Liver (tissue), 9 donors: ENCODE data around the gene WWP2. TPM values are rescaled to one million over a fixed set of nuclear protein-coding genes. Genes with fewer than 3 reads are reported as not detected.

ENCODE experiments used
- DNase-seq: peaks from one replicate; pipeline ENCODE4 v3.0.0-alpha.2; 2017; ENCODE audit warnings: low spot score
- H3K27ac ChIP-seq, 2 donors: one replicate each; pipeline ENCODE4 v1.7.0; 2013; ENCODE audit warnings: inconsistent platforms in 2 of 2, low read length in 2 of 2, control low read depth in 1 of 2, low read depth in 1 of 2, mild to moderate bottlenecking in 1 of 2
- H3K27me3 ChIP-seq, 4 donors: one replicate each; pipeline versions ENCODE4 v1.6.1 to v1.7.0; 2013; ENCODE audit warnings: low read length in 3 of 4, inconsistent platforms in 1 of 4, mild to moderate bottlenecking in 1 of 4, moderate library complexity in 1 of 4; ENCODE audit not compliant: control insufficient read depth in 4 of 4, insufficient read depth in 4 of 4
- H3K36me3 ChIP-seq, 4 donors: one replicate each; pipeline versions ENCODE4 v1.6.1 to v1.7.0; 2013; ENCODE audit warnings: low read length in 3 of 4, mild to moderate bottlenecking in 3 of 4, low read depth in 1 of 4, moderate library complexity in 1 of 4; ENCODE audit not compliant: control insufficient read depth in 4 of 4, insufficient read depth in 3 of 4
- H3K4me1 ChIP-seq, 4 donors: one replicate each; pipeline versions ENCODE4 v1.6.1 to v1.7.0; 2013; ENCODE audit warnings: low read length in 3 of 4, mild to moderate bottlenecking in 3 of 4, moderate library complexity in 1 of 4; ENCODE audit not compliant: control insufficient read depth in 4 of 4, insufficient read depth in 4 of 4
- H3K4me3 ChIP-seq, 3 donors: one replicate each; pipeline versions ENCODE4 v1.6.1 to v1.7.0; 2013; ENCODE audit warnings: low read length in 3 of 3, control low read depth in 1 of 3, low read depth in 1 of 3, mild to moderate bottlenecking in 1 of 3
- H3K9ac ChIP-seq, 2 donors: one replicate each; pipeline ENCODE4 v1.7.0; 2013; ENCODE audit warnings: low read length in 2 of 2, mild to moderate bottlenecking in 2 of 2, moderate library complexity in 2 of 2, control low read depth in 1 of 2, low read depth in 1 of 2
- H3K9me3 ChIP-seq, 4 donors: one replicate each; pipeline versions ENCODE4 v1.6.1 to v1.7.0; 2013; ENCODE audit warnings: low read length in 3 of 4; ENCODE audit not compliant: control insufficient read depth in 4 of 4
- EGR1 ChIP-seq, 2 donors: IDR thresholded peaks; 2 replicates each; pipeline ENCODE4 v1.6.1; 2016 to 2018; ENCODE audit warnings: antibody characterized with exemption in 2 of 2, low read depth in 2 of 2
- FOXA1 ChIP-seq: IDR thresholded peaks from 2 replicates; pipeline ENCODE4 v1.6.1; 2016; ENCODE audit warnings: antibody characterized with exemption
- FOXA2 ChIP-seq: IDR thresholded peaks from 2 replicates; pipeline ENCODE4 v1.6.1; 2016; ENCODE audit warnings: antibody characterized with exemption
- HNF4A ChIP-seq, 2 donors: conservative IDR thresholded peaks; 2 replicates each; pipeline ENCODE4 v1.6.1; 2016; ENCODE audit warnings: antibody characterized with exemption in 2 of 2, mild to moderate bottlenecking in 2 of 2
- HNF4G ChIP-seq: IDR thresholded peaks from 2 replicates; pipeline ENCODE4 v1.6.1; 2016; ENCODE audit warnings: antibody characterized with exemption
- JUND ChIP-seq, 2 donors: IDR thresholded peaks; 2 replicates each; pipeline ENCODE4 v1.6.1; 2016; ENCODE audit warnings: antibody characterized with exemption in 2 of 2
- NR2F2 ChIP-seq: IDR thresholded peaks from 2 replicates; pipeline ENCODE4 v1.6.1; 2016; ENCODE audit warnings: antibody characterized with exemption
- RXRA ChIP-seq, 2 donors: IDR thresholded peaks; 2 replicates each; pipeline ENCODE4 v1.6.1; 2017 to 2018; ENCODE audit warnings: antibody characterized with exemption in 2 of 2, mild to moderate bottlenecking in 1 of 2
- SP1 ChIP-seq: IDR thresholded peaks from 2 replicates; pipeline ENCODE4 v1.6.1; 2018; ENCODE audit warnings: antibody characterized with exemption, mild to moderate bottlenecking
- TAF1 ChIP-seq: conservative IDR thresholded peaks from 2 replicates; pipeline ENCODE4 v1.6.1; 2016; ENCODE audit warnings: antibody characterized with exemption, mild to moderate bottlenecking
- YY1 ChIP-seq: IDR thresholded peaks from 2 replicates; pipeline ENCODE4 v1.6.1; 2016; ENCODE audit warnings: antibody characterized with exemption, mild to moderate bottlenecking
- WGBS: extraction: QIAGEN DNeasy Blood & Tissue Kit; methylation state at CpG from one replicate; pipeline ENCODE4 v1.1.7; 2013; 5-methylcytosine and 5-hydroxymethylcytosine counted together
- polyA plus RNA-seq, 2 donors: library from polyadenylated mRNA; stranded (reverse) in 1 of 2; unstranded in 1 of 2; fragments of 200-250 nt in 1 of 2; fragments of >200 nt in 1 of 2; fragmentation: Nextera tagmentation in 1 of 2; extraction: Ambion mirVana in 1 of 2; gene quantifications; one replicate each; pipeline versions ENCODE4 v1.2.1 to v1.2.3, GENCODE V29; 2013 to 2015
- total RNA-seq, 2 donors: library from RNA; depleted of rRNA; stranded (reverse); fragments of >200 nt; gene quantifications; one replicate each; pipeline ENCODE4 v1.2.3, GENCODE V29; 2014
- TF ChIP-seq, protein P1 (sequence below): IDR thresholded peaks from 2 replicates; pipeline ENCODE4 v1.6.1; 2016; ENCODE audit warnings: antibody characterized with exemption, mild to moderate bottlenecking
- TF ChIP-seq, protein P2 (sequence below): IDR thresholded peaks from 2 replicates; pipeline ENCODE4 v1.6.1; 2016; ENCODE audit warnings: antibody characterized with exemption
- TF ChIP-seq, protein P3 (sequence below): IDR thresholded peaks from 2 replicates; pipeline ENCODE4 v1.6.1; 2016; ENCODE audit warnings: antibody characterized with exemption
- TF ChIP-seq, protein P4 (sequence below): fragments of 150-350 bp; IDR thresholded peaks from 2 replicates; pipeline ENCODE4 v1.5.1; 2017; ENCODE audit warnings: improper control_type of control experiment, low read depth, low read length; ENCODE audit not compliant: missing input control
- donor health status: healthy.
- donor health status: healthy.
- donor health status: healthy.
- donor health status: healthy.
- donor health status: healthy.

WWP2 gene
- total and polyA plus RNA-seq, 4 donors, result 8.6 to 22.7 (median 13.6) TPM

DNA sequence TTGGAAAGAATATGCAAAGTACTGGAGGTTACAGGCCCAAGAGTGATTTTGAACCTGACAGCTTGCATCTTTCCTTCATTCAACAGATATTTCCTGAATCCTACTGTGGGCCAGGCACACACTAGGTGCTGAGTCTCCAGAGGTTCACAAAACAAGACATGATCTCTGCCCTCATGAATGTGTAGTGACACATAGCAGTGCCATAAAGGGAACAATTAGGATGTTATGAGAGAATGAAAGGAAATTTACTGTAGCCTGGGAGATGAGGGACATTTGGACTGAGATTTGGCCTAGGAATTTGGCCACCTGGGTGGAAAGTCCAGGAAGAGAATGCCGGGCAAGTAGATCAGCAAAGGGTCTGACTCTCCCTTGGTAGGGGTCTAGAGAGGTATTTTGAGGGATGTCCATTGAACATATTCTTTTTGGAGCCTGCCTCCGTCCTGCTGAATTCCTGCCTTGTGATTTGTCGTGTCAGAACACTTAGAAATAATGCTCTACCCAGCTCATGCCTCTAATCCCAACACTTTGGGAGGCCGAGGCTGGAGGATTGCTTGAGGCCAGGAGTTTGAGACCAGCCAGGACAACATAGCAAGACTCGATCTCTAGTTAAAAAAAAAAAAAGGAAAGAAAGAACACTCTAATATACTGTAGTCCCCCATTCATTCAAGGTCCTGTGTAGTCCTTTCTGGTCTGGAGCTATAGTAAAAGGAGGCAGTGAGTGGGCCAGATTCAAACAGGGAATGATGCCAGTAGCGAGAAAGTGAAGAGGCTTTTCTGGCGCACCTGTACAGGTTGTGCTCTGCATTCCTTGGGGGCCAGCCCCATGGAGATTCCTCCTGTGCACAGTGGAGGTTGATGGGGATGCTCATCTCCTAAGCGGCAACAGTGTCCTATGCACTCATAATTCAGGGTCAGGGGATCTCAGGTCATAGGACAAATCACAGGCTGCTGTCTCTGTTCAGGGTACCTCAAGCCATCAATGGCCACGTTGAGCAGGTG, 98.4 kb downstream of the WWP2 start:
- peak overlapping the region in 1 of 2 donors; percentile 22 for H3K9ac ChIP-seq
- no peak overlapping the region for H3K27ac ChIP-seq
- DNase-seq, result no peak
- no peaks in the 10 kb centered on the region for H3K9me3 ChIP-seq
- H3K36me3 ChIP-seq, result no peaks in the 10 kb centered on the region
- no peaks in the 10 kb centered on the region for H3K27me3 ChIP-seq
- no peak overlapping the region for H3K4me3 ChIP-seq
- H3K4me1 ChIP-seq, result peaks cover 8 to 29% (median 22%) of the 10 kb centered on the region in 4 donors
- 91% methylated on average over 9 of the region's 9 CpGs for WGBS
- TF ChIP-seq HNF4G, result no peak
- TF ChIP-seq, protein P1, sequence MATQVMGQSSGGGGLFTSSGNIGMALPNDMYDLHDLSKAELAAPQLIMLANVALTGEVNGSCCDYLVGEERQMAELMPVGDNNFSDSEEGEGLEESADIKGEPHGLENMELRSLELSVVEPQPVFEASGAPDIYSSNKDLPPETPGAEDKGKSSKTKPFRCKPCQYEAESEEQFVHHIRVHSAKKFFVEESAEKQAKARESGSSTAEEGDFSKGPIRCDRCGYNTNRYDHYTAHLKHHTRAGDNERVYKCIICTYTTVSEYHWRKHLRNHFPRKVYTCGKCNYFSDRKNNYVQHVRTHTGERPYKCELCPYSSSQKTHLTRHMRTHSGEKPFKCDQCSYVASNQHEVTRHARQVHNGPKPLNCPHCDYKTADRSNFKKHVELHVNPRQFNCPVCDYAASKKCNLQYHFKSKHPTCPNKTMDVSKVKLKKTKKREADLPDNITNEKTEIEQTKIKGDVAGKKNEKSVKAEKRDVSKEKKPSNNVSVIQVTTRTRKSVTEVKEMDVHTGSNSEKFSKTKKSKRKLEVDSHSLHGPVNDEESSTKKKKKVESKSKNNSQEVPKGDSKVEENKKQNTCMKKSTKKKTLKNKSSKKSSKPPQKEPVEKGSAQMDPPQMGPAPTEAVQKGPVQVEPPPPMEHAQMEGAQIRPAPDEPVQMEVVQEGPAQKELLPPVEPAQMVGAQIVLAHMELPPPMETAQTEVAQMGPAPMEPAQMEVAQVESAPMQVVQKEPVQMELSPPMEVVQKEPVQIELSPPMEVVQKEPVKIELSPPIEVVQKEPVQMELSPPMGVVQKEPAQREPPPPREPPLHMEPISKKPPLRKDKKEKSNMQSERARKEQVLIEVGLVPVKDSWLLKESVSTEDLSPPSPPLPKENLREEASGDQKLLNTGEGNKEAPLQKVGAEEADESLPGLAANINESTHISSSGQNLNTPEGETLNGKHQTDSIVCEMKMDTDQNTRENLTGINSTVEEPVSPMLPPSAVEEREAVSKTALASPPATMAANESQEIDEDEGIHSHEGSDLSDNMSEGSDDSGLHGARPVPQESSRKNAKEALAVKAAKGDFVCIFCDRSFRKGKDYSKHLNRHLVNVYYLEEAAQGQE, result no peak
- TF ChIP-seq RXRA (IDR thresholded peaks at IDR 0.05), result no peak
- TF ChIP-seq SP1, result no peak
- TF ChIP-seq NR2F2, result no peak
- TF ChIP-seq TAF1, result no peak
- no peak for TF ChIP-seq FOXA2
- TF ChIP-seq HNF4A (conservative IDR thresholded peaks at IDR 0.05), result no peak
- TF ChIP-seq, protein P2, sequence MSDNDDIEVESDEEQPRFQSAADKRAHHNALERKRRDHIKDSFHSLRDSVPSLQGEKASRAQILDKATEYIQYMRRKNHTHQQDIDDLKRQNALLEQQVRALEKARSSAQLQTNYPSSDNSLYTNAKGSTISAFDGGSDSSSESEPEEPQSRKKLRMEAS, result no peak
- no peak for TF ChIP-seq YY1
- TF ChIP-seq FOXA1, result no peak
- TF ChIP-seq, protein P3, sequence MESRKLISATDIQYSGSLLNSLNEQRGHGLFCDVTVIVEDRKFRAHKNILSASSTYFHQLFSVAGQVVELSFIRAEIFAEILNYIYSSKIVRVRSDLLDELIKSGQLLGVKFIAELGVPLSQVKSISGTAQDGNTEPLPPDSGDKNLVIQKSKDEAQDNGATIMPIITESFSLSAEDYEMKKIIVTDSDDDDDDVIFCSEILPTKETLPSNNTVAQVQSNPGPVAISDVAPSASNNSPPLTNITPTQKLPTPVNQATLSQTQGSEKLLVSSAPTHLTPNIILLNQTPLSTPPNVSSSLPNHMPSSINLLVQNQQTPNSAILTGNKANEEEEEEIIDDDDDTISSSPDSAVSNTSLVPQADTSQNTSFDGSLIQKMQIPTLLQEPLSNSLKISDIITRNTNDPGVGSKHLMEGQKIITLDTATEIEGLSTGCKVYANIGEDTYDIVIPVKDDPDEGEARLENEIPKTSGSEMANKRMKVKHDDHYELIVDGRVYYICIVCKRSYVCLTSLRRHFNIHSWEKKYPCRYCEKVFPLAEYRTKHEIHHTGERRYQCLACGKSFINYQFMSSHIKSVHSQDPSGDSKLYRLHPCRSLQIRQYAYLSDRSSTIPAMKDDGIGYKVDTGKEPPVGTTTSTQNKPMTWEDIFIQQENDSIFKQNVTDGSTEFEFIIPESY, result no peak
- no peak for TF ChIP-seq JUND (IDR thresholded peaks at IDR 0.05)
- TF ChIP-seq EGR1 (IDR thresholded peaks at IDR 0.05; ENCODE audit: low read depth in 2 of 2), result no peak
- TF ChIP-seq, protein P4, sequence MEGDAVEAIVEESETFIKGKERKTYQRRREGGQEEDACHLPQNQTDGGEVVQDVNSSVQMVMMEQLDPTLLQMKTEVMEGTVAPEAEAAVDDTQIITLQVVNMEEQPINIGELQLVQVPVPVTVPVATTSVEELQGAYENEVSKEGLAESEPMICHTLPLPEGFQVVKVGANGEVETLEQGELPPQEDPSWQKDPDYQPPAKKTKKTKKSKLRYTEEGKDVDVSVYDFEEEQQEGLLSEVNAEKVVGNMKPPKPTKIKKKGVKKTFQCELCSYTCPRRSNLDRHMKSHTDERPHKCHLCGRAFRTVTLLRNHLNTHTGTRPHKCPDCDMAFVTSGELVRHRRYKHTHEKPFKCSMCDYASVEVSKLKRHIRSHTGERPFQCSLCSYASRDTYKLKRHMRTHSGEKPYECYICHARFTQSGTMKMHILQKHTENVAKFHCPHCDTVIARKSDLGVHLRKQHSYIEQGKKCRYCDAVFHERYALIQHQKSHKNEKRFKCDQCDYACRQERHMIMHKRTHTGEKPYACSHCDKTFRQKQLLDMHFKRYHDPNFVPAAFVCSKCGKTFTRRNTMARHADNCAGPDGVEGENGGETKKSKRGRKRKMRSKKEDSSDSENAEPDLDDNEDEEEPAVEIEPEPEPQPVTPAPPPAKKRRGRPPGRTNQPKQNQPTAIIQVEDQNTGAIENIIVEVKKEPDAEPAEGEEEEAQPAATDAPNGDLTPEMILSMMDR, result no peak
